Caco-2 (cell line): ENCODE data around the gene TRIM17. TPM values are rescaled to one million over a fixed set of nuclear protein-coding genes. Genes with fewer than 3 reads are reported as not detected.

Experiments
- BruUV-seq: library from RNA; stranded (reverse); fragments of 400-500 nt; replicated peaks from 2 replicates; lab custom pipeline; 2021; lab: Mats Ljungman, UMichigan
- CTCF ChIA-PET: fragments of 300-600 bp; sonication (Branson Sonifier 250); formaldehyde crosslinking; loops from one replicate; lab custom pipeline; 2022; ENCODE audit warnings: antibody characterized with exemption; lab: Charles Lee
- POLR2A ChIA-PET: fragments of 300-600 bp; sonication (Branson Sonifier 250); formaldehyde crosslinking; loops from one replicate; lab custom pipeline; 2022; ENCODE audit warnings: antibody characterized with exemption; lab: Charles Lee
- DNase-seq, 2 experiments: peaks; one replicate each; pipeline versions ENCODE4 v3.0.0 to v3.0.0-alpha.2; 2020 to 2022
- H3K27me3 ChIP-seq: replicated peaks from 2 replicates; pipeline ENCODE4 v1.6.0; 2011; ENCODE audit warnings: low read length; ENCODE audit not compliant: control insufficient read depth, insufficient read depth
- H3K36me3 ChIP-seq: 2 replicates; pipeline ENCODE4 v1.5.1; 2011; ENCODE audit warnings: low read length; ENCODE audit not compliant: control insufficient read depth, insufficient read depth
- H3K4me1 ChIP-seq: fragments of 250-450 bp; sonication (Bioruptor Pico); 2 replicates; pipeline ENCODE4 v1.5.1; 2020; ENCODE audit warnings: mild to moderate bottlenecking
- H3K4me3 ChIP-seq: 2 replicates; pipeline ENCODE4 v1.5.1; 2011; ENCODE audit warnings: low read depth, mild to moderate bottlenecking, control low read depth, low read length
- H3K9me3 ChIP-seq: fragments of 250-450 bp; sonication (Bioruptor Pico); 2 replicates; pipeline ENCODE4 v1.5.1; 2020; ENCODE audit warnings: mild to moderate bottlenecking, moderate library complexity
- H3K27ac Mint-ChIP-seq: one replicate; pipeline ENCODE4 v1.8.0; 2022; ENCODE audit warnings: mixed read lengths; ENCODE audit not compliant: unreplicated experiment
- H3K27me3 Mint-ChIP-seq: one replicate; pipeline ENCODE4 v1.8.0; 2022; ENCODE audit warnings: mixed read lengths; ENCODE audit not compliant: insufficient read depth, unreplicated experiment
- H3K36me3 Mint-ChIP-seq: one replicate; pipeline ENCODE4 v1.8.0; 2022; ENCODE audit warnings: mild to moderate bottlenecking, mixed read lengths; ENCODE audit not compliant: insufficient read depth, unreplicated experiment
- H3K4me1 Mint-ChIP-seq: one replicate; pipeline ENCODE4 v1.8.0; 2022; ENCODE audit warnings: low read depth, mixed read lengths; ENCODE audit not compliant: unreplicated experiment
- H3K4me3 Mint-ChIP-seq: one replicate; pipeline ENCODE4 v1.8.0; 2022; ENCODE audit warnings: mild to moderate bottlenecking, moderate library complexity, mixed read lengths; ENCODE audit not compliant: unreplicated experiment
- H3K9me3 Mint-ChIP-seq: one replicate; pipeline ENCODE4 v1.8.0; 2022; ENCODE audit warnings: mixed read lengths; ENCODE audit not compliant: unreplicated experiment
- CTCF ChIP-seq, 2 experiments: fragments of 200-600 bp in 1 of 2; IDR thresholded peaks; 1 replicate in 1 of 2; 2 replicates in 1 of 2; pipeline versions ENCODE4 v1.5.1 to v1.8.0; 2011 to 2022; ENCODE audit warnings: antibody characterized with exemption in 1 of 2, control low read depth in 1 of 2, inconsistent platforms in 1 of 2, low read depth in 1 of 2, low read length in 1 of 2, mild to moderate bottlenecking in 1 of 2, moderate library complexity in 1 of 2; ENCODE audit not compliant: insufficient read depth in 1 of 2, severe bottlenecking in 1 of 2, unreplicated experiment in 1 of 2
- intact Hi-C: fragments of 100-400 bp; cut with micrococcal nuclease; formaldehyde crosslinking; loops from one replicate; pipeline ENCODE4 v1.10.0; 2022; ENCODE audit not compliant: unreplicated experiment
- total RNA-seq: library from RNA; stranded (reverse); gene quantifications from 2 replicates; pipeline ENCODE4 v1.2.3, GENCODE V29; 2022

TRIM17 gene
- total RNA-seq, 1 experiment from 2014 or later: 4.0 TPM

GRCh38 chr1:228385232-228385631 lies 31.4 kb downstream of the TRIM17 start:
- Histone ChIP-seq H3K9me3 (no peaks in the 10 kb centered on the region), H3K4me1 (no peaks in the 10 kb centered on the region), H3K27me3 (no peaks in the 10 kb centered on the region), H3K4me3 (no peak overlapping the region), H3K36me3 (no peaks in the 10 kb centered on the region)
- Mint-ChIP-seq H3K36me3 (no peaks in the 10 kb centered on the region), H3K27me3 (peaks cover 2% of the 10 kb centered on the region), H3K27ac (no peak overlapping the region), H3K9me3 (no peaks in the 10 kb centered on the region), H3K4me1 (no peaks in the 10 kb centered on the region), H3K4me3 (no peak overlapping the region)
- DNase-seq: no peak
- BruUV-seq: no TSS peak
- TF ChIP-seq CTCF (IDR thresholded peaks at IDR 0.05; ENCODE audit: insufficient read depth in 1 of 2, low read depth in 1 of 2, low read length in 1 of 2, severe bottlenecking in 1 of 2, unreplicated experiment in 1 of 2): no peak
- ChIA-PET POLR2A (no interaction called here), CTCF (no interaction called here)
- intact Hi-C loops: no loop called here

GRCh38 chr1:228383773-228384172 lies 32.9 kb downstream of the TRIM17 start:
- BruUV-seq: no TSS peak
- Mint-ChIP-seq H3K36me3 (no peaks in the 10 kb centered on the region), H3K27ac (no peak overlapping the region), H3K9me3 (no peaks in the 10 kb centered on the region), H3K27me3 (peaks cover 2% of the 10 kb centered on the region), H3K4me3 (no peak overlapping the region), H3K4me1 (no peaks in the 10 kb centered on the region)
- Histone ChIP-seq H3K36me3 (no peaks in the 10 kb centered on the region), H3K4me3 (no peak overlapping the region), H3K9me3 (no peaks in the 10 kb centered on the region), H3K4me1 (no peaks in the 10 kb centered on the region), H3K27me3 (no peaks in the 10 kb centered on the region)
- no peak for DNase-seq
- ChIA-PET POLR2A (no interaction called here), CTCF (no interaction called here)
- intact Hi-C loops: no loop called here
- TF ChIP-seq CTCF (IDR thresholded peaks at IDR 0.05; ENCODE audit: insufficient read depth in 1 of 2, low read depth in 1 of 2, low read length in 1 of 2, severe bottlenecking in 1 of 2, unreplicated experiment in 1 of 2): no peak

GRCh38 chr1:228381356-228381755 lies 35.3 kb downstream of the TRIM17 start:
- no peaks in the 10 kb centered on the region for H3K4me1 Mint-ChIP-seq
- POLR2A ChIA-PET: no interaction called here
- intact Hi-C loops: no loop called here
- CTCF ChIA-PET: interaction anchor here (0.7 kb wide), 1 partner anchor 13 kb away, joined by 5 read pairs; no protein-coding TSS in a partner anchor
- H3K36me3 Mint-ChIP-seq: no peaks in the 10 kb centered on the region
- no peak overlapping the region for H3K4me3 ChIP-seq
- DNase-seq: no peak
- no peaks in the 10 kb centered on the region for H3K36me3 ChIP-seq
- H3K27me3 Mint-ChIP-seq: peaks cover 1% of the 10 kb centered on the region
- H3K27ac Mint-ChIP-seq: no peak overlapping the region
- BruUV-seq: no TSS peak
- TF ChIP-seq CTCF (IDR thresholded peaks at IDR 0.05; ENCODE audit: insufficient read depth in 1 of 2, low read depth in 1 of 2, low read length in 1 of 2, severe bottlenecking in 1 of 2, unreplicated experiment in 1 of 2): no peak
- no peak overlapping the region for H3K4me3 Mint-ChIP-seq
- H3K27me3 ChIP-seq: no peaks in the 10 kb centered on the region
- no peaks in the 10 kb centered on the region for H3K9me3 Mint-ChIP-seq
- H3K4me1 ChIP-seq: no peaks in the 10 kb centered on the region
- H3K9me3 ChIP-seq: no peaks in the 10 kb centered on the region
